Stimulated activated CD8-positive, alpha-beta memory T cell treated with anti-CD3 and anti-CD28 coated beads, Interleukin-15, amount 100 ng/mL, for 48 hours (primary cell): ENCODE results near the gene FGFBP1.

Source experiments
- DNase-seq, 2 donors: peaks; one replicate each; pipeline ENCODE4 v3.0.0-alpha.2; 2020; ENCODE audit warnings: low read depth in 2 of 2

The FGFBP1 gene

DNA sequence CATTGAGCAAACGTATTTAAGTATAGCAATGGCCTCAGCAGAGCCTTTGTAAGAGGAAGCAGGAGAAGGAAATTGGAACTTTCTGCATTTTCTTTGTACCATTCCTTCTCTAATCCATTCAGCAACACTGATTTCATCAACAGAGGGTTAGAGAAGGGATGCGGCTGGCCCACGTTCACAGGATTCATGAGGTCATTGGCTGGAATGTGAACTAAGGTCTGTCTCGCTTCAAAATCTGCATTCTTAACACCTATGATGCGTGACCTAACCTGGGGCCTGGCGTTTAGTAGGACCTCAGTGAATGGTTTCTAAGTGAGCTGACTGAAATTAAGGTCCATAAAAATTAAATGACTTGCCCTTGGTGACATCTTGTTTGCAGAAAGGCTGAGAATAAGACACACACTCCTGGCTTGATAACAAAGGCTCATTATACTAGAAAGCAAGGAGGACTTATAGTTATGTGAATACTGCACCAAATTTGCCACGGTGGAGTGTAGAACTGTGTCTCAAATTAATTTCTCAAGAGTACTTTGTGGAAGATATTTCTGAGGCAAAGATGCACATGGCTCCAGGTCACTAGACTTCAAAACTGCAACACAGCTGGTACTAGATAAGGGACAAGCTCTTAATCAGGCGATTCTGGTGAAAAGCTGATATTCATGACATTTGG, 25.4 kb downstream of the FGFBP1 start:
- DNase-seq, result no peak

DNA sequence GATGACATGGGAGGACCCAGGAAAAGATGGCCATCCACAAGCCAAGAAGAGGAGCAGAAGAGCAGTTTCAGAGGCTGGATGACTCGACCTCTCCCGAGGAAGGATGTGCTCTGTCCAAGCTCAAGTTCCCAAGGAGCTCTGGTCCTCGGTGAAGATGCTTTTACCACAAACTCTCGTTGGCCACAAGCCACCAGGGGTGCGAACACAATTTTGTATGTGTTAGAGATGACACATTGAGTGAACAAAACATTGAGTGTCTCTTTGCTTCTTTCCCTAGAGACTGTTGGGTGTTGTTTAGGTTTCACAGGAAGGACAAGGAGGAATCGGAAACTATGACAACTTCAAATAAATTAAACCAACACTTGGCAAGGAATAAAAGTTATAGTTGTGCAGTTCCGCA, 26.3 kb downstream of the FGFBP1 start:
- DNase-seq, result no peak

DNA sequence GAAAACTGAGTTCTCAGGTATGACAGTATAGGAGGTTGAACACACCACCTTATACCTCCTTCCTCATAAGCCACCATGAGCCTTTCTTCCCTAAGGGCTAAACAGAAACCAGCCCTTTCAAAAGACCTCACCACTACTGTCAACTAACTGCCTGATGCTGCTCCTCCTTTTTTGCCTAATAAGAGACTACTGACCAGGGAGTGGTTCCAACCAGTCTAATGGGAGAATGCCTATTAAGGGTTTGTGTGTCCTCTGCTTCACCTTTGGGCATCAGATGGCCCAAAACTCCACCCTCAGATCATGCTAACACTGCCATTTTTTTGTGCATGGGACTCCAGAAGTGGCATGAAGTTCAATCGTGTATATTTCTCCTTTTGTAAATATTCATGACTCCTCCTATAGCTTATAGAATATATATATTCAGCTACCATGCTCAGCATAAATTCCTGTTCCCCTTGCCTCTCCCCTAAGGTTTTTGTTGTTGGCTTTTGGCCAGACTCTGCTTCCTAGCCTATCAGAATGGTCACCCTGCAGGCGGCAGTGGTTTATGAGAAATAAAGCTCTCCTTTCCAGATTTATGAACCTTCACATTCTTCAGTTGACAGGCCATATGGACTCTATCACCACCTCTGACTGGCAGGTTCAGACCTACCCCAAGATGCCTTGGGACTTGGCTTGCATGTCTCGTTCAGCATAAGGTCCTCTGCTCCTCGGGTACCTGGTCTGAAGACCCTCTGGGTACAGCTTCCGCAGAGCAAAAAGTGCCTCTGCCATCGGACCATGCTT, 28.2 kb downstream of the FGFBP1 start:
- DNase-seq, result no peak

DNA sequence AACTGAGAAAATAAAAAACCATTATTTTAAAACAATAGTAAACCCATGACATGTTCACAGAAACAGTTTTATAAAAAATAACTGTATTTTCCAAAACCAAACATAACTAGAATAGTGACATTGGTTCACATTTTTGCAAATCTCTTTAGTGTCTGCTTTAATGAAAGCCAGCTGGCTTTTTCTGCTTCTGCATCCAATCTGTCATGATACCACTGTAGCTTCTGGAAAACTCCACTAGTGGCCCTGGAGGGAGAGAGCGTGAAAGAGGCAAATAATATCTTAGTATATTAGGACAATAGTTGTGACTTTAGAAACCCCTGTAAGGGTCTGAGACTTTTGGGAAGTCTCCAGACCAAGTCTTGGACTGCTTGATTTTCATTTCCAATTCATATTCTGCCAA, 31.1 kb downstream of the FGFBP1 start:
- DNase-seq, result no peak

DNA sequence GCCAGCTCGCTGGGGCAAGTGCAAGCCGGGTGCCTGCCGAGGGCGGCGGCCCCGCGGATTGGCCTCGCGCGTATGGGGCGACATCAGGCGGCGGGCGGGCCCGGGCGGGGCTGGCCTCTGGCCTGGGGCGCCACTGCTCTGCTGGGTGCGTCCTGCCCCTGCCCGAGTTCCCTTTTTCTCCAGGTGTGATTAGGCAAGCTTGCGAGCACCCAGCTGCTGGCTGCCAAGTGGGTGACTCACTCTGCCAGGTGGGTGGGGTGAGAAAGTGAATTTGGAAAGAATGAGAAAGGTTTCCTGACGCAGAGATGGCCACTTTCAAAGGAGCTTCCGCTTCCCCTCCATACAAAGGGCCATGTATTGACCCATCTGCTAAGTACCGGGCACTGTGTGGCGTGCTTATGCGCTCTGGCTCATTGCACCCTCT, 32.5 kb downstream of the FGFBP1 start:
- DNase-seq, result no peak

DNA sequence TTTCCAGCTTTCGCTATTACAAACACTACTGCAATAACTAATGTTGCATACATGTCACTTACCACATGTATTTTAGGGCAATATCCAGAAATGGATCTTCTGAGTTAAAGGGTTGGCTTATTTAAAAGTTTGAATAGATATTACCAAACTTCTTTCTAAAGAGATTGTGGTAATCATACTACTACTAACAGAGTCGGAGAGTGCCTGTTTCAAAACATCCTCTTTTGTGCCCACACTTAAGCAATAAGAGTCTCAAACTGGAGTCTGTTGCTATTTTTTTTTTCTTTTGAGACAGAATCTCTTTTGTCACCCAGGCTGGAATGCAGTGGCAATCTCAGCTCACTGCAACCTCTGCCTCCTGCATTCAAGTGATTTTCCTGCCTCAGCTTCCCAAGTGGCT, 35.8 kb downstream of the FGFBP1 start:
- no peak for DNase-seq

DNA sequence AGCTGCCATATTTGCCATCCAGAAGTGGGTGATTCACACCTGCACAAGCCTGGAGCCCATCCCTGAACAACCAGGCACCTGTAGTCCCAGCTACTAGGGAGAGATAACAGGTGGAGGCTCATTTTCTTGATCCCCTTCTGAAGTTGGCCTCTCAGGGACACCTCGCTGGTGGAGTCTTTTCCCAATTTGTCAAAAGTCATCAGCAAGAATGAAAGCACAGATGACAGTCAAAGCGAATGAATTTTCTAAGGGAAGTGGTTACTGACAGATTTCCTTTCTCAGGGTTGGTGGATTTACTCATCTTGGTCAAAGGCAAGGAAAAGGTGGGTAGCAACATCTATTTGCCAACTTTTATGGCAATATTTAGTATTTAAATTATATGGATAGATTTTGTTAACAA, 36.5 kb downstream of the FGFBP1 start:
- no peak for DNase-seq

DNA sequence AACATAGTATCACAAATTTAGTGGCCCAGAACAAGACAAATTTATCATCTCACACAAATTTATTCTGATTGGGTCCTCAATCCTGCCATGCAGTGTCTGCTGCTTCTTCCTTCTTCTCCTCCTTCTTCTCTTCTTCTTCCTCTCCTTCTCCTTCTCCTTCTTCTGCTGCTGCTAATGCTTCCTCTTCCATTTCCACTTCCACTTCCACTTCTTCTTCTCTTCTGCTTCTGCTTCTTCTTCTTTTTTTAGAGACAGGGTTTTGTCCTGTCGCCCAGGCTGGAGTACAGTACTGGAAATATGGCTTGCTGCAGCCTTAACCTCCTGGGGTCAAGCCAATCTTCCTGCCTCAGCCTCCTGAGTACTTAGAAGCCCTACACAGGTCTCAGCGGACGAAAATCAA, 37.5 kb downstream of the FGFBP1 start:
- DNase-seq, result no peak

DNA sequence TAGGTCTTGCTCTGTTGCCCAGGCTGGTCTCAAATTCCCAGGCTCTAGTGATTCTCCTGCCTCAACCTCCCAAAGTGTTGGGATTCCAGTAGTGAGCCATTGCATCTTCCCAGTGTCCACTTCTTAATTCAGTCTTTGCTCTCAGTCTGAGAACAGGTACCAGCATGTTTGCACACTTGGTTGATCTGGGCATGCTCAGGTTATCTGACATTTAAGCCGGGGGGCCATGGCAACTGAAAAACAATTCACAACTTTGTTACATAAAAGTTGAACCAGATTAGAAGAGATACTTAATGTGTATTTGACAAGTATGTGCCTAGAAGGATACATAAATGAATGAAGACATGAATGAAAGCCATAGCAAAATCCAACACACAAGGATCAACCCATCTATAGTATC, 39.0 kb downstream of the FGFBP1 start:
- no peak for DNase-seq

DNA sequence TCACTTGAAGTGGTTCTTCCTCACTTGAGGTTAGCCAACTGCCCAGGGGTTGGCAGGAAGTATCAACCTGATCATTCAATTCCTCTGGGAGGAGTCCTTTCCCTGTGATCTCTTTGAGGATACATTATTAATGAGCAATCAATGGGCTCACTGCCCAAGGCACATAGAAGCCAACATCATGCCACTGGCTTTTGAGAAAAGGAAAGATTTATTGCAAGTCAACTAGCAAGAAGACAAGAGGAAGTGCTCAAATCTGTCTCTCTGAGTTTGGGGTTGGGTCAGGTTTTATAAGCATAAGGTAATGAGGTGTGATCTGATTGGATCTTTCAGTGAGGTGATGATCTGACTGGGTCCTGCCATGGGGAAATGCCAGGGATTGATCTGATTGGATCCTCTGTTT, 39.6 kb downstream of the FGFBP1 start:
- DNase-seq, result no peak

DNA sequence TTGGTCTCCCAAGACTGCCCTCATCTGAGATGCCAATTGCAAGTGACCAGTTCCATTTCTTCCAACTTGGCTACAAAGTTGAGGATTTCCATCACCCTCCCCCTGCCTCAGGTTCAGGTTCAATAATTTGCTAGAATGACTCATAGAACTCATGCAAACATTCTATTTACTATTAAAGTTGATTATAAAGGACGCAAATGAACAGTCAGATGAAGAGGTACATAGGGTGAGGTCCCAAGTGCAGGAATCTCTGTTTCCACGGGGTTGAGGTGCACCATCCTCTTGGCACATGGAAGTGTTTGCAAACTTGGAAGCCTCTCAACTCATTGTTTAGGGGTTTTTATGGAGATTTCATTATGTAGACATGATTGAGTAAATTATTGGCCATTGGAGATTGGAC, 41.0 kb downstream of the FGFBP1 start:
- no peak for DNase-seq

DNA sequence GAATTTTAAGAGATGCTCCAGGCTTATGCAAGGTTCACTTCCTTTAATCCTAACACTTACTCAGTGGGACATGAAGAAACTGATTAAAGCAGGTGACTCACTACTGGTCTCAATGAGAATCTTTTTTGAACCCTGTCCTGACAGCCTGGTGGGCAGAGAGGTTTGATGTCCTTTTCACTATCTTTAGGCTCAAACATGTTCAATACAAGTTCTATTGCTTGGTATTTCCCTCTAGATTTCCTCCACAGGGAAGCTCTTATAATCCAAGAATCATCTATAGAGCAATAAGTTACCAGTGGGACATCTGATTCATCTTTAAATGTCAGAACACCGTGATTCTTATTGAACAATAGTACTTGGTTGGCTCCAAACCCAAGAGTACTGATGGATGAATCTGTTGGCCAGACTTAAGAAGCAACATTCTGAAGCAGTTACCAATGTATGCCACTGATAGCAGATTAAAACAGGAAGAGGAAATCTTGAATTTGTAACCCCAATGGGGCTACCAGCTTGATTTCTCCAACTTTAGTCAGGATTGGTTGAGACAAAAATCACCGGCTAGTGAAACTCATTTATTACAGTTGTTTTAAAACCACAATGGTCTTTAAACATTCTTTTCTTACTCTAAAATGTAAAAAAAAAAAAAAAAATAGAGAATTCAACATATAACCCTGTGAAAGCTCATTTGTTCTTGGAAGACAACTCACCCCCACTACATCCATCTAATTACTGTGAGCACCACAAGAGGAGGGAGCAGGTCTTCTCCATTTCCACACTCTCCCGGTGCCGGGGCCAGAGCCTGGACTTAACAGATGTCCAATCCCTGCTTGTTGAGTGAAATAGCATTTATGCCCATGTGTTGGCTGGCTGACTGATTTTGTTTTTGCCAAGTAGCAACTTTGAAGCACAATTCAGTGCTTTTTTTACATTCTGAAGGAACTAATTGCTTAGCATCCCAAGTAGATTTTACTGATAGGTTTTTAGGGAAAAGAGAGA, 43.3 kb downstream of the FGFBP1 start:
- no peak for DNase-seq

DNA sequence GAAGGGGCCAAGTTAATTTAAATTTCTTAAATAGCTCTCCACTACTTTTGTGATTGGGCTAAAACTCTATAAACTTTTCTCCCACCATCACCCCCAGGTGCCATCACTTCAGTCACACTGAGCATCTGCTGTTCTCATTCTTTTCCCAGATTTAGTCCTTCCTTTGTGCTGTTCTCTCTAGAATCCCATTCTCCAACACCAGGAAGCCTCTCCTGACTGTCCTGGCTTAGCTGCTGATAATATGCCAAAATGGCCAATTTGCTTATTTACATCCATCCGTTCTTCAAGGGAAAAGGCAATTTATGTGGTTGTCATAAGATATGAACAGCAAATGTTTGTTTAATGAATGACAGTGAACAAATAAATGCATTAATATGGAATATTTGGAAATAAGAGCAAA, 44.1 kb downstream of the FGFBP1 start:
- no peak for DNase-seq

DNA sequence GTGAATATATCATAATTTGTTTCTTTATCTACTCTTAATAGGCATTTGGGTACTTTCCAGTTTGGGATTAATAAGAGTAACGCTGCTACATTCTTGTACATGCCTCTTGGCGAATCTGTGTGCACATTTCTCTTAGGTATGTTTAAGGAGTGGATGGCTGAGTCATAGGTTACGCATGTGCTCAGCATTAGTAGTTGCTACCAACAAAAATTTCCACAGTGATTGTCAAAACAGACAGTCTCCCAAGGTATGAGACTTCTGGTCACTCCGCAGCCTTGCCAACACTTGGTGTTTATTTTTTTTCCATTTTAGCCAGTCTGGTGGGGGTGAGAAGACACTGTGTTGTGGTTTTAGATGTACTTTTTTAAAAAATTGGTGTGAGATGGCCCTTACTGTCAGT, 44.6 kb downstream of the FGFBP1 start:
- DNase-seq, result no peak

DNA sequence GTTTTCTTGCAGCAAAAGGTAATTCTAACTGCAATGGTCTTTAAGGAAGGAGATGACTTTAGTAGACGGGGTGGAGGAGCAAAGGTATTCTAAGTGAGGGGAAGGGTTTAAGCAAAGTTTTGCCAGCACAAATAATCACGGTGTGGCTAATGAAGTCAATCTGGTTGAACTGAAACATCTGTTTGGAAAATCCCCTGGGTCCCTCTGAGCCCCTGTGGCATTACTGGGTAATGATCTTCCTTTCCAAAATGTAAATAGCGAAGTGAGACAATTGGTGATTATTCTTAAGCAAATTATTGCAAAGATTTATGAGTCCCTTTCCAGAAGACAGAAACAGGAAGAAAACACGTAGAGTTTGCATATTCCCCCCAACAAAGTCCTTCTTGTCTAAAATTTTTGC, 47.2 kb downstream of the FGFBP1 start:
- no peak for DNase-seq

DNA sequence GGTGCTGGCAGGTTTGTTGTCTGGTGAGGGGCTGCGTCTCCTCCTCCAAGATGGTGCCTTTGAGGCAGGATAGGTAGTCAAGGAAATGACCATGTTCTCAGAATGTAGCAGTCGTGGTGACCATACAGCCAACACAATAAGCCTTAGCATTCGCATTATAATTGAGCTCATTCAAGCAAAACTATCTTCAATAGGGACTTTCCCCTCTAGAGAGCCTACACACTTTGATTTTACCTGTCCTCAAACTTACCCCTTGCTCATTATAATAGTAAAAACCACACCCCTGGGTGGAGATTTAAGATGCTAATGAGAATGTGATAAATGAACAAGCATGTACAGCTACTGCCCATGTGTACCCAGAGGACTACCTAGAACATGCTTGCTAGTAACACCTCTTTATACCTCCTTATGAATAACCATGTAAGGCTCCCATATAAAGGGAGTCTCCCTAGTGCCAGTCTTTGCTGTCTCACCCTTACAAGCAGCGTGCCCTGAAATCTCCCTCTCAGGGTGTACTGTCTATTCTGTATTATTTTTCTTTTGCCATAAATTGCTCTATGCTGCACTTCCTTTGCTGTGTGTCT, 48.2 kb downstream of the FGFBP1 start:
- no peak for DNase-seq

DNA sequence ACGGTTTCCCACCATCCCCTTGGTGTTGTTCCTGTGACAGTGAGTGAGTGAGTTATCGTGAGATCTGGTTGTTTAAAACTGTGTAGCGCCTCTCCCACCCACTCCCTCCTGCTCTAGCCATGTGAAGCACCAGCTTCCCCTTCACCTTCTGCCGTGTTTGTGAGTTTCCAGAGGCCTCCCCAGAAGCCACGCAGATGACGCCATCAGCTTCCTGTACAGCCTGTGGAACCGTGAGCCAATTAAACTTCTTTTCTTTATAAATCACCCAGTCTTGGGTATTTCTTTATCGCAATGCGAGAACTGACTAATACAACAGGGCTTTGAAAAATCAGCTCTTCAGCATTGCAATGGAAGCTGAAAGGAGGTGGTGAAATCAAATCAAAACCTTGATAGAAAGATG, 50.0 kb downstream of the FGFBP1 start:
- DNase-seq, result no peak
